GM12875 (cell line): Measurements from ENCODE around the gene OXT.
"Not testable (repeated sequence)": the region's sequence is repeated elsewhere in the genome, so short reads cannot be mapped to it uniquely, and the experiment has no call there.

Source experiments
- H3K4me3 ChIP-seq: one replicate; pipeline ENCODE4 v1.5.1; 2011; ENCODE audit warnings: low read depth, low read length, control low read depth
- CTCF ChIP-seq: IDR thresholded peaks from 2 replicates; pipeline ENCODE4 v1.5.1; 2011; ENCODE audit warnings: low read depth, mild to moderate bottlenecking, control low read depth, inconsistent platforms, low read length, moderate library complexity, borderline replicate concordance; ENCODE audit not compliant: insufficient read depth

Gene OXT

DNA sequence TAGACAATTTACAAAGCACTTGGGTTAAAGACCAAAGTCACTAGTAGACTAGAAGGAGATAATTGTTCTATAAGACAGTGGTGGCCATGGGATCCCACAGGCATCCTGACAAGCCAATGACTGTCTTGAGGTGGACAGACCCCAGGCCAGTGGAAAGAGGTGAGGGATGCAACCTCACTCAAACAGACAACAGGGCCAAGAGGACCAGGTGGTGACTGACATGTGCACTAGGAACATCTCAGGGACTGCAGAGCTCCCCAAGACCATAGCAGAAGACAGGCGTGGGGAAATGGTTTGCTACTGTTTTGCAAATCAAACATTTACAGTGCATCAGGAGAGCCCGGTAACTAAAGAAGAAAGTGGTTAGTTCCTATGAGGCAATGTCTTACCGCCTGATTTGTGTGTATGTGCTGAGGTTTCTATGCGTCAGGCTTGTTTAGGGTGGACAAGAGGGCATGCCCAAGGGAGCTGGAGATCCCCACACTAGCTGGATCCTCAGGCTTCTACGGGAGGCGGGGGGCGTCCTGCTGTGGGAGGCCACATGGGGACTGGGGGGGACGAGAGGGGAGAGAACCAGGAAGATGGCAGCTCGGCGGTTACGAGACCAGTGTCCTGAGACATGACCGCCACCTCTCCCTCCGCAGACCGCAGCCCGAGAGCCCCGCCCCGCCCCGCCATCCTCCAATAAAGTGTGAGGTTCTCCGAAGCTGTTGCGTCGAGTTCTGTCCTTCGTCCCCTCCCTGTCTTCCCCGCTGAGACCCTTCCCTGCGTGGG is 26.2 kb upstream of the OXT start:
- TF ChIP-seq CTCF, result no peak
- H3K4me3 ChIP-seq, result peak overlapping the region; percentile 75

- H3K4me3 ChIP-seq, result peak within 1 kb of the TSS; percentile 75
- TF ChIP-seq CTCF, result no peak
Observed at GRCh38 chr20:3045816-3046676, 25.4 kb upstream of the OXT start, which contains the start of gene MRPS26. Gene MRPS26 (plus strand): TSS chr20:3046052. CDS start chr20:3046069, 17 bp downstream.

DNA sequence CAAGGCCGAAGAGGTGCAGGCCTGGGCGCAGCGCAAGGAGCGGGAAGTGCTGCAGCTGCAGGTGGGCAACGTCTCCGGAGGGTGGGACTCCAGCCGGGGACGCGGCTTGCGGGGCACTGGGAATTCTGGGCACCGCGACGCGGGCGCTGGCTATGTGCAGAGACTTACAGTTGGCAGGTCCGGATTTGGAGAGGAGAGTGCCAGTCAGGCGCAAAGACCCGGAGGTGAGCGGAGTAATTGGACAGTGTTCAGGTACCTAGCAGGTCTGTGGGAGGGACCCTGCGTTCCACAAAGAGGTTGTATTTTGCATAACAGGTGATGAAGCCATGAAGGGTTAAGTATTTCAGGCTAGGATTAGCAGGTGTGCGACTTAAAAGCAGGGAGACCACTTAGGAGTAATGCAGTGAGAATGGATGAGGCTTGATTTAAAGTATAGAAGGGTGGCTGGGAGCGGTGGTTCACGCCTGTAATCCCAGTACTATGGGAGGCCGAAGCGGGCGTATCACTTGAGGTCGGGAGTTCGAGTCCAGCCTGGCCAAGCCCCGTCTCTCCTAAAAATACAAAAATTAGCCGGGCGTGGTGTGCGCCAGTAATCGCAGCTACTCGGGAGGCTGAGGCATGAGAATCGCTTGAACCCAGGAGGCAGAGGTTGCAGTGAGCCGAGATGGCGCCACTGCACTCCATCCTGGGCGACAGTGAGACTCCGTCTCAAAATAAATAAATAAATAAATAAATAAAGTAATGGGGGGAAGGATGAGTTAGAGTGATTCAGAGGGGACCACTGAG is 24.6 kb upstream of the OXT start:
- TF ChIP-seq CTCF, result no peak
- peak overlapping the region; percentile 75 for H3K4me3 ChIP-seq

- H3K4me3 ChIP-seq, result no peak overlapping the region
- no peak for TF ChIP-seq CTCF
Observed at GRCh38 chr20:3047486-3048419, 23.7 kb upstream of the OXT start.

- no peak overlapping the region for H3K4me3 ChIP-seq
- no peak for TF ChIP-seq CTCF
Observed at GRCh38 chr20:3051385-3052019, 19.9 kb upstream of the OXT start.

DNA sequence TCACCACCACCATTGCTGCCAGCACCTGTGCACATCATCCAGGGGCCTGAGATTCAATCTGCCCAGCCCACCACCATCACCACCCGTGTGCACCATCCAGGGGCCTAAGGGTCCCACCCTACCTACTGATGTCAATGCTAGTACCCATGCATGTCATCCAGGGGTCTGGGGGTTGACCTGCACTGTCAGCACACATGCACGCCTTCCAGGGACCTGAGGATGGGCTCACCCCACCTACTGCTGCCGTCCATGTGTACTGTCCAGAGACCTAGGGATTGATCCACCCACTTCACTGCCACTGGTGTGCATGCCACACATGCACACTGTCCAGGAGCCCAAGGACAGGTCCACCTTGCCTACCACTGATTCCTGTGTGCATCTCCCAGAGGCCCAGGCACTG is 11.9 kb upstream of the OXT start:
- H3K4me3 ChIP-seq, result no peak overlapping the region
- TF ChIP-seq CTCF, result no peak

DNA sequence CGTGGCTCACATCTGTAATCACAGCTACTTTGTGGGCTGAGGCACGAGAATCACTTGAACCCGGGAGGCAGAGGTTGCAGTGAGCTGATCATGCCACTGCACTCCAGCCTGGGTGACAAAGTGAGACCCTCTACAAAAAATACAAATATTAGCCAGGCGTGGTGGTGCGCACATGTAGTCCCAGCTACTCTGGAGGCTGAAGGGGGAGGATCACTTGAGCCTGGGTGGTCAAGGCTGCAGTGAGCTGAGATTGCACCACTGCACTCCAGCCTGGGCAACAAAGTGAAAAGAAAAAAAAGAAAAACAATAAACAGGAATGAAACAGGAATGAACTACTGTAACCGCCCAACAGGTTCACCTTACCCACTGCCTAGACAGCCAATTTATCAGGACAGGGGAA is 7.3 kb upstream of the OXT start:
- not testable (repeated sequence) for H3K4me3 ChIP-seq
